Body of pancreas (tissue), 4 donors: ENCODE measurements around the gene NHLH1. TPM values are rescaled to one million over a fixed set of nuclear protein-coding genes. Genes with fewer than 3 reads are reported as not detected.

Experiments used
- ATAC-seq: fragments of 150-250 bp; one replicate; pipeline ENCODE4 v1.9.1; 2016
- DNase-seq, 4 donors: peaks; one replicate each; pipeline ENCODE4 v3.0.0-alpha.2; 2019
- H3K27ac ChIP-seq, 4 donors: fragments of 200-600 bp; sonication (generic); 1 replicate in 3 of 4; 2 replicates in 1 of 4; pipeline versions ENCODE4 v1.5.1 to v1.6.1; 2016 to 2019; ENCODE audit warnings: mild to moderate bottlenecking in 1 of 4, mixed read lengths in 1 of 4, moderate library complexity in 1 of 4
- H3K27me3 ChIP-seq, 2 donors: fragments of 200-600 bp; sonication (generic); one replicate each; pipeline ENCODE4 v1.6.0; 2016; ENCODE audit warnings: mild to moderate bottlenecking in 1 of 2
- H3K36me3 ChIP-seq, 2 donors: fragments of 200-600 bp; sonication (generic); replicated peaks in 1 of 2; 2 replicates each; pipeline ENCODE4 v1.5.1; 2016; ENCODE audit warnings: low read depth in 2 of 2; ENCODE audit not compliant: insufficient read depth in 1 of 2
- H3K4me1 ChIP-seq: fragments of 200-600 bp; sonication (generic); one replicate; pipeline ENCODE4 v1.6.0; 2016
- H3K4me3 ChIP-seq, 2 donors: fragments of 200-600 bp; sonication (generic); 1 replicate in 1 of 2; 2 replicates in 1 of 2; pipeline ENCODE4 v1.5.1; 2016 to 2019
- H3K9me3 ChIP-seq, 3 donors: fragments of 200-600 bp; sonication (generic); 1 replicate in 2 of 3; 2 replicates in 1 of 3; pipeline ENCODE4 v1.5.1; 2016
- CTCF ChIP-seq, 7 experiments: fragments of 450-650 bp in 4 of 7; fragments of 200-600 bp in 3 of 7; sonication (generic) in 3 of 7; IDR thresholded peaks; one replicate each; pipeline ENCODE4 v1.5.1; 2016 to 2019; ENCODE audit warnings: antibody characterized with exemption in 7 of 7
- POLR2A ChIP-seq, 3 donors: fragments of 450-650 bp; IDR thresholded peaks; one replicate each; pipeline ENCODE4 v1.6.1; 2016; ENCODE audit warnings: antibody characterized with exemption in 3 of 3, mild to moderate bottlenecking in 2 of 3
- WGBS, 2 donors: methylation state at CpG; one replicate each; pipeline ENCODE4 v1.1.5; 2017; 5-methylcytosine and 5-hydroxymethylcytosine counted together
- intact Hi-C: fragments of 100-400 bp; cut with DNase I; formaldehyde crosslinking; loops from one replicate; pipeline ENCODE4 v1.15.1; 2023
- total RNA-seq, 2 donors: library from RNA; depleted of rRNA; stranded (reverse); fragments of >200 nt; gene quantifications; one replicate each; pipeline ENCODE4 v1.1.0, GENCODE V29; 2016

NHLH1 gene
- total RNA-seq, 2 donors from 2014 or later: not detected

- no peak overlapping the region for H3K4me3 ChIP-seq
- no peaks in the 10 kb centered on the region for H3K36me3 ChIP-seq
- intact Hi-C loops: no loop called here
- no peaks in the 10 kb centered on the region for H3K9me3 ChIP-seq
- no peak for DNase-seq
- 93 to 94% methylated on average over 1 of the region's 1 CpG for WGBS, 2 donors
- no peak for ATAC-seq
- H3K4me1 ChIP-seq: no peaks in the 10 kb centered on the region
- no peak overlapping the region for H3K27ac ChIP-seq
- no peaks in the 10 kb centered on the region for H3K27me3 ChIP-seq
- TF ChIP-seq CTCF (IDR thresholded peaks at IDR 0.05): no peak
- no peak for TF ChIP-seq POLR2A (IDR thresholded peaks at IDR 0.05)
Measured at GRCh38 chr1:160369087-160369486, 2.2 kb downstream of the NHLH1 start.

GRCh38 chr1:160370561-160371345 is 3.9 kb downstream of the NHLH1 start:
- ATAC-seq (no peak), DNase-seq (no peak)
- Histone ChIP-seq H3K27me3 (no peaks in the 10 kb centered on the region), H3K9me3 (no peaks in the 10 kb centered on the region), H3K4me3 (no peak overlapping the region), H3K36me3 (no peaks in the 10 kb centered on the region), H3K27ac (no peak overlapping the region), H3K4me1 (peaks cover 4% of the 10 kb centered on the region)
- 73 to 80% methylated on average over 20 to 35 of the region's 42 CpGs for WGBS, 2 donors
- no peak for TF ChIP-seq POLR2A (IDR thresholded peaks at IDR 0.05)
- TF ChIP-seq CTCF (IDR thresholded peaks at IDR 0.05): no peak
- intact Hi-C loops: loop anchor here (10.0 kb wide), 1 partner anchor 266 kb away; no protein-coding TSS in a partner anchor

- intact Hi-C loops: loop anchor here (10.0 kb wide), 1 partner anchor 266 kb away; no protein-coding TSS in a partner anchor
- Histone ChIP-seq H3K9me3 (no peaks in the 10 kb centered on the region), H3K4me1 (peaks cover 7% of the 10 kb centered on the region), H3K27me3 (no peaks in the 10 kb centered on the region), H3K36me3 (no peaks in the 10 kb centered on the region), H3K27ac (no peak overlapping the region), H3K4me3 (no peak overlapping the region)
- ATAC-seq (no peak), DNase-seq (no peak)
- TF ChIP-seq CTCF (IDR thresholded peaks at IDR 0.05): no peak
- TF ChIP-seq POLR2A (IDR thresholded peaks at IDR 0.05): no peak
Measured at GRCh38 chr1:160371346-160371631, 4.4 kb downstream of the NHLH1 start.

GRCh38 chr1:160371756-160372155 is 4.9 kb downstream of the NHLH1 start:
- no peaks in the 10 kb centered on the region for H3K27me3 ChIP-seq
- no peak overlapping the region for H3K4me3 ChIP-seq
- no peaks in the 10 kb centered on the region for H3K9me3 ChIP-seq
- no peaks in the 10 kb centered on the region for H3K36me3 ChIP-seq
- TF ChIP-seq POLR2A (IDR thresholded peaks at IDR 0.05) (no peak), CTCF (IDR thresholded peaks at IDR 0.05) (no peak)
- no peak overlapping the region for H3K27ac ChIP-seq
- intact Hi-C loops: loop anchor here (10.0 kb wide), 1 partner anchor 267 kb away; no protein-coding TSS in a partner anchor
- ATAC-seq (no peak), DNase-seq (no peak)
- H3K4me1 ChIP-seq: peaks cover 9% of the 10 kb centered on the region
- WGBS, 2 donors: 70 to 84% methylated on average over 4 of the region's 4 CpGs

GRCh38 chr1:160373696-160374095 is 6.8 kb downstream of the NHLH1 start:
- DNase-seq: no peak
- no peaks in the 10 kb centered on the region for H3K36me3 ChIP-seq
- 84 to 86% methylated on average over 4 of the region's 4 CpGs for WGBS, 2 donors
- ATAC-seq: no peak
- no peak overlapping the region for H3K4me3 ChIP-seq
- H3K4me1 ChIP-seq: peaks cover 9% of the 10 kb centered on the region
- intact Hi-C loops: loop anchor here (10.0 kb wide), 1 partner anchor 269 kb away; no protein-coding TSS in a partner anchor
- H3K27me3 ChIP-seq: no peaks in the 10 kb centered on the region
- H3K27ac ChIP-seq: no peak overlapping the region
- no peaks in the 10 kb centered on the region for H3K9me3 ChIP-seq
- TF ChIP-seq POLR2A (IDR thresholded peaks at IDR 0.05) (no peak), CTCF (IDR thresholded peaks at IDR 0.05) (no peak)
